MCF 10A (cell line): ENCODE results near the gene CCSER2. TPM values are rescaled to one million over a fixed set of nuclear protein-coding genes. Genes with fewer than 3 reads are reported as not detected.
"Not testable (repeated sequence)": the region's sequence is repeated elsewhere in the genome, so short reads cannot be mapped to it uniquely, and the experiment has no call there.

Experiments used
- BruUV-seq: library from RNA; stranded (reverse); fragments of 400-500 nt; replicated peaks from 2 replicates; lab custom pipeline; 2021; lab: Mats Ljungman, UMichigan
- CTCF ChIA-PET: fragments of 300-600 bp; sonication (Branson Sonifier 250); formaldehyde crosslinking; extraction: SDS; loops from one replicate; lab custom pipeline; 2021; ENCODE audit warnings: antibody characterized with exemption, inconsistent platforms; lab: Yijun Ruan, JAX
- POLR2A ChIA-PET: fragments of 300-600, 350-650 bp; sonication (Branson Sonifier 250); formaldehyde crosslinking; extraction: SDS; loops from one replicate; lab custom pipeline; 2020; ENCODE audit warnings: antibody characterized with exemption, inconsistent platforms; lab: Yijun Ruan, JAX
- DNase-seq: peaks from one replicate; pipeline ENCODE4 v3.0.0-alpha.2; 2018; ENCODE audit not compliant: unreplicated experiment
- H3K27ac Mint-ChIP-seq: one replicate; pipeline ENCODE4 v1.8.0; 2022; ENCODE audit warnings: mild to moderate bottlenecking, low read depth, mixed read lengths; ENCODE audit not compliant: unreplicated experiment
- H3K27me3 Mint-ChIP-seq: one replicate; pipeline ENCODE4 v1.8.0; 2022; ENCODE audit warnings: mixed read lengths; ENCODE audit not compliant: insufficient read depth, unreplicated experiment
- H3K36me3 Mint-ChIP-seq: one replicate; pipeline ENCODE4 v1.8.0; 2022; ENCODE audit warnings: mild to moderate bottlenecking, moderate library complexity, mixed read lengths; ENCODE audit not compliant: insufficient read depth, unreplicated experiment
- H3K4me1 Mint-ChIP-seq: one replicate; pipeline ENCODE4 v1.8.0; 2022; ENCODE audit warnings: mixed read lengths; ENCODE audit not compliant: insufficient read depth, unreplicated experiment
- H3K4me3 Mint-ChIP-seq: one replicate; pipeline ENCODE4 v1.8.0; 2022; ENCODE audit warnings: mild to moderate bottlenecking, moderate library complexity, mixed read lengths; ENCODE audit not compliant: unreplicated experiment
- H3K9me3 Mint-ChIP-seq: one replicate; pipeline ENCODE4 v1.8.0; 2022; ENCODE audit warnings: mixed read lengths; ENCODE audit not compliant: unreplicated experiment
- CTCF ChIP-seq: fragments of 200-600 bp; IDR thresholded peaks from one replicate; pipeline ENCODE4 v1.8.0; 2022; ENCODE audit warnings: antibody characterized with exemption, mild to moderate bottlenecking; ENCODE audit not compliant: unreplicated experiment
- intact Hi-C: fragments of 100-400 bp; cut with micrococcal nuclease; formaldehyde crosslinking; loops from 2 replicates; pipeline ENCODE4 v1.14.1; 2022
- total RNA-seq: library from RNA; stranded (reverse); gene quantifications from 2 replicates; pipeline ENCODE4 v1.2.3, GENCODE V29; 2022

CCSER2 gene
- total RNA-seq, 1 experiment from 2014 or later = 70.0 TPM

GRCh38 chr10:84341983-84342382 is 13.6 kb downstream of the CCSER2 start:
- no peaks in the 10 kb centered on the region for H3K9me3 Mint-ChIP-seq
- H3K27ac Mint-ChIP-seq = no peak overlapping the region
- no peak for TF ChIP-seq CTCF
- H3K4me3 Mint-ChIP-seq = no peak overlapping the region
- H3K36me3 Mint-ChIP-seq = peaks cover 7% of the 10 kb centered on the region
- intact Hi-C loops = no loop called here
- no TSS peak for BruUV-seq
- H3K4me1 Mint-ChIP-seq = peaks cover 15% of the 10 kb centered on the region
- POLR2A ChIA-PET = interaction anchor here (0.7 to 1.2 kb wide), 2 partner anchors 14 to 16 kb away, joined by 3 to 5 read pairs; partner anchors contain the start of gene CCSER2
- CTCF ChIA-PET = interaction anchor here (0.7 to 1.8 kb wide), 4 partner anchors 9 to 52 kb away, joined by 3 to 7 read pairs (median 5); no protein-coding TSS in a partner anchor
- no peak for DNase-seq
- H3K27me3 Mint-ChIP-seq = no peaks in the 10 kb centered on the region

- H3K36me3 Mint-ChIP-seq = peaks cover 7% of the 10 kb centered on the region
- no peak overlapping the region for H3K27ac Mint-ChIP-seq
- intact Hi-C loops = no loop called here
- H3K4me3 Mint-ChIP-seq = no peak overlapping the region
- ChIA-PET CTCF (interaction anchor here (1.8 kb wide), 1 partner anchor 11 kb away, joined by 7 read pairs; no protein-coding TSS in a partner anchor), POLR2A (interaction anchor here (1.2 kb wide), 1 partner anchor 16 kb away, joined by 5 read pairs; no protein-coding TSS in a partner anchor)
- TF ChIP-seq CTCF = no peak
- no peak for DNase-seq
- H3K9me3 Mint-ChIP-seq = no peaks in the 10 kb centered on the region
- H3K4me1 Mint-ChIP-seq = peaks cover 15% of the 10 kb centered on the region
- no TSS peak for BruUV-seq
- no peaks in the 10 kb centered on the region for H3K27me3 Mint-ChIP-seq
Measured at GRCh38 chr10:84342584-84342983, 14.2 kb downstream of the CCSER2 start.

- ChIA-PET POLR2A (no interaction called here), CTCF (interaction anchor here (1.0 kb wide), 1 partner anchor 31 kb away, joined by 3 read pairs; no protein-coding TSS in a partner anchor)
- H3K27ac Mint-ChIP-seq = no peak overlapping the region
- no peaks in the 10 kb centered on the region for H3K27me3 Mint-ChIP-seq
- intact Hi-C loops = no loop called here
- TF ChIP-seq CTCF = no peak
- peaks cover 22% of the 10 kb centered on the region for H3K4me1 Mint-ChIP-seq
- BruUV-seq = no TSS peak
- H3K4me3 Mint-ChIP-seq = no peak overlapping the region
- no peaks in the 10 kb centered on the region for H3K9me3 Mint-ChIP-seq
- no peak for DNase-seq
- H3K36me3 Mint-ChIP-seq = peaks cover 7% of the 10 kb centered on the region
Measured at GRCh38 chr10:84343831-84344230, 15.4 kb downstream of the CCSER2 start.

- no peak for DNase-seq
- TF ChIP-seq CTCF = no peak
- H3K27me3 Mint-ChIP-seq = no peaks in the 10 kb centered on the region
- BruUV-seq = no TSS peak
- no peaks in the 10 kb centered on the region for H3K9me3 Mint-ChIP-seq
- no peak overlapping the region for H3K4me3 Mint-ChIP-seq
- peaks cover 7% of the 10 kb centered on the region for H3K36me3 Mint-ChIP-seq
- POLR2A ChIA-PET = interaction anchor here (1.5 kb wide), 1 partner anchor 15 kb away, joined by 6 read pairs; no protein-coding TSS in a partner anchor
- intact Hi-C loops = no loop called here
- CTCF ChIA-PET = interaction anchor here (1.2 kb wide), 1 partner anchor 85 kb away, joined by 3 read pairs; no protein-coding TSS in a partner anchor
- H3K27ac Mint-ChIP-seq = no peak overlapping the region
- peaks cover 29% of the 10 kb centered on the region for H3K4me1 Mint-ChIP-seq
Measured at GRCh38 chr10:84344526-84344925, 16.1 kb downstream of the CCSER2 start.

- intact Hi-C loops, H3K27me3 Mint-ChIP-seq, BruUV-seq, H3K4me3 Mint-ChIP-seq, H3K36me3 Mint-ChIP-seq, POLR2A ChIA-PET, H3K27ac Mint-ChIP-seq, H3K9me3 Mint-ChIP-seq, DNase-seq: not testable (repeated sequence)
- CTCF ChIA-PET = interaction anchor here (1.0 kb wide), 1 partner anchor 13 kb away, joined by 3 read pairs; no protein-coding TSS in a partner anchor
- H3K4me1 Mint-ChIP-seq = peaks cover 30% of the 10 kb centered on the region
Measured at GRCh38 chr10:84347575-84348002, 19.2 kb downstream of the CCSER2 start.
